PFSK-1 (cell line): ENCODE results near the gene SHH.

ENCODE experiments used
- POLR2AphosphoS5 ChIP-seq: IDR thresholded peaks from 2 replicates; pipeline ENCODE4 v1.6.1; 2012; ENCODE audit warnings: low read depth, mild to moderate bottlenecking, control low read depth, low read length, moderate library complexity
- SIN3A ChIP-seq: IDR thresholded peaks from 2 replicates; pipeline ENCODE4 v1.6.1; 2012; ENCODE audit warnings: mild to moderate bottlenecking, low read length, moderate library complexity, borderline replicate concordance; ENCODE audit not compliant: insufficient read depth

DNA sequence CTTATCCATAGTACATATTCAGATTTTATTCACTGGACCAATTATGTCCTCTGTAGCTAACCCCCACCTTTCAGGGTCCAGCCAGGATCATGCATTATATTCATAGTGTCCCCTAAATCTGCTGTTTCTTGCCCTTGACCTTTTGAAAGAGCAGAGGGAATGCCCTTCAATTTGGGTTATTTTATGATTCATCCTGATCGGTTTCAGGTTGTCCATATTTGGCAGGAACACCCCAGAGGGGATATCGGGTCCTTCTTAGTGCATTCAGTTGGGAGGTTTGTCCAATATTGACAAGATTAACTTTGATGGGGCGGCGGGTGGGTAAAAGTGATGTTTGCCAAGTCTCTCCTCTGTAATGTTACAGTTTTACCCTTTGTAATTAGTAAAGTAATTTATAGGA is 60.9 kb downstream of the SHH start:
- TF ChIP-seq POLR2AphosphoS5 (no peak), SIN3A (no peak)
